Hypothalamus (tissue), 51 donors: ENCODE results near the gene METRN.
"Not testable (repeated sequence)": the region's sequence is repeated elsewhere in the genome, so short reads cannot be mapped to it uniquely, and the experiment has no call there.

Experiments
- DNase-seq, 51 donors: peaks; one replicate each; lab custom pipeline; 2025; lab: John Stamatoyannopoulos, UW

METRN gene

GRCh38 chr16:732332-732731 lies 17.4 kb downstream of the METRN start:
- no peak for DNase-seq

DNA sequence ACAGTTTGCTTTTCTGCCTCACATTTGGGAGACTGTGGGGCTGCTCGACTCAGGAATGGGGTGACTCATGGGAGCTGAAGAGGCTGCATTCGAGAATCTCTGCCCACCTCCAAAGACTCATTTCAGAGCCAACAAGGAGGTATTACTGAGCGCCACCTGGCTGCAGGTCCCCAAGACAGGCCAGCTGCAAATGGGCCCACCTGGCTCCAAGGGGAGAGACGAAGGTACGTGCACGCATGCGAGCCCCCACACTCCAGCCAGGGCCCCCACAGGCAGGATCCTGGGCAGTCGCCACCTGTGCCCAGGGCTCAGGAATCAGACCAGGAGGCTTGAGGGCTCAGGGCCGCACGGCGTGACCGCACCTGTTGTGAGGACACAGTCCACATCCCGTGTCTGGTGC lies 18.0 kb downstream of the METRN start:
- peak in 1 of 51 donors; percentile 25 for DNase-seq

DNA sequence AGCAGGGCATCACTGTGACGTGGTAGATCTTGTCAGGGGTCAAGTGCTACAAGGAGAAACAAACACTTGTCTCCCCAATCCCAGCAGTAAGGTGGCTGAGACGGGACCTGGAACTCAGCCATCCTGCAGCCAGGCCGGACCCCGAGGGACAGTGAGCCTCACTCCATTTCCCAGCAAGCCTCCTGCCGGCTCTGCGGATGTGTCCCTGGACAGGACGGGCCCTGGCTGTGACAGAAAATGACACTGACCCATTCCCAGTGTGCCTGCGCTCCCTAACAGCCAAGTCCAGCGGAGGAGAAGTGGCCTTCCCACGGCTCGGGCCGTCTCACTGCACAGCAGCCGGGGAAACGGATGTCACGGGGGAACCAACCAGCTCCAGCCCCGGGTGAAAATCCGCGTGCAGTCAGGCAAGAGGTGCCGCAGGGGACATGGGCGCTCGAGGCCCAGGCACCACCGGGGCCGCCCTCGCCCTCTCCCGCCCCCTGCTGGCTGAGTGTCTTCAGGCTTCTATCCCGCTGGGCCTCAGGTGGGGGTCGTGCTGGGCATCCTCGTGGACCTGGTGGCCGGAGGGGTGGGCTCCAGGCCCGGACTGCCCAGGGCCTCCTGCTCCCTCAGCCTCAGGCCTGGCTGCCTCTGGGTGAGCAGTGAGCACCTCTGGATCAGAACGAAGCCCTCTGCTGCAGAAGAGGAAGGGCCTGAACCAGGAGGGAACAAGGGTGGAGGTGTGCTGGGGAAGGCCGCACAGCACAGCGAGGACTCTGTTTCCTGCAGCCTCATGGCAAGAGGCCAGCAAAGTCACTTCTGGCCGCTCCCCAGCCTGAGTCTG lies 18.7 kb downstream of the METRN start:
- peak in 1 of 51 donors; percentile 33 for DNase-seq

DNA sequence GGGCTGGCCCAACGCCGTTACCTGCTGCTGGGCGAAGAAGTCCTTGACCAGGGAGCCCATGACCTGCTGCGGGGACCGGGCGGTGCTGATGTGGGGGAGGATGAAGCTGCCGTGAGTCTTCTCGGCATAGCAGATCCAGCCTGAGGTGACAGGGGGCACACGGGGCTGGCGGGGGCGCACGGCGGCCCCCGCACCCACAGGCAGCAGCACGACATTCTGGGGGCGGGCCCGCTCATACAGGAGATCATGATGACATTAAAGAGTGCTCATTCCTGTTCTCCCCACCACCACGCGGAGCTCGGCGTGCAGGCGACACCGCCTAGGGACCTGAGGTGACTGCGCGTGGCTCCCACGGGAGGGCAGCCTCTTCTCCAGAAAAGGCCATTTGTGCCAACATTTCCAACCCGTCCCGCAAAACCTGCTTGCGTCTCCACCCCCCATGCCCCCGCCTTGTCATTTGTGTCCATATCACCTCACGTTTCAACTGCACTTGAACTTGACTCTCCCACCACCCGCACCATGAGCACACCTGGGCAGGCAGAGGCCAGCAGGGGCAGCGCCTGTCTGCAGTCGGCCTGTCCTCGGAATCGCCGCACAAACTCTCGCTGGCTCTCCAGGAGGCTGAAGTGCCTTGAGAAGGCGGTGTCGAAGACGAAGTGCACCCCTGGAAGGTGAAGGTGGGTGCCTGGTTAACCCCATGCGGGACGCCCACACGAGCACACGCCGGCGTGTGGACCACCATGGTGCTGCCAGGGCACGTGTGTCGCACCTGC lies 19.5 kb downstream of the METRN start:
- DNase-seq = peak in 1 of 51 donors; percentile 19

DNA sequence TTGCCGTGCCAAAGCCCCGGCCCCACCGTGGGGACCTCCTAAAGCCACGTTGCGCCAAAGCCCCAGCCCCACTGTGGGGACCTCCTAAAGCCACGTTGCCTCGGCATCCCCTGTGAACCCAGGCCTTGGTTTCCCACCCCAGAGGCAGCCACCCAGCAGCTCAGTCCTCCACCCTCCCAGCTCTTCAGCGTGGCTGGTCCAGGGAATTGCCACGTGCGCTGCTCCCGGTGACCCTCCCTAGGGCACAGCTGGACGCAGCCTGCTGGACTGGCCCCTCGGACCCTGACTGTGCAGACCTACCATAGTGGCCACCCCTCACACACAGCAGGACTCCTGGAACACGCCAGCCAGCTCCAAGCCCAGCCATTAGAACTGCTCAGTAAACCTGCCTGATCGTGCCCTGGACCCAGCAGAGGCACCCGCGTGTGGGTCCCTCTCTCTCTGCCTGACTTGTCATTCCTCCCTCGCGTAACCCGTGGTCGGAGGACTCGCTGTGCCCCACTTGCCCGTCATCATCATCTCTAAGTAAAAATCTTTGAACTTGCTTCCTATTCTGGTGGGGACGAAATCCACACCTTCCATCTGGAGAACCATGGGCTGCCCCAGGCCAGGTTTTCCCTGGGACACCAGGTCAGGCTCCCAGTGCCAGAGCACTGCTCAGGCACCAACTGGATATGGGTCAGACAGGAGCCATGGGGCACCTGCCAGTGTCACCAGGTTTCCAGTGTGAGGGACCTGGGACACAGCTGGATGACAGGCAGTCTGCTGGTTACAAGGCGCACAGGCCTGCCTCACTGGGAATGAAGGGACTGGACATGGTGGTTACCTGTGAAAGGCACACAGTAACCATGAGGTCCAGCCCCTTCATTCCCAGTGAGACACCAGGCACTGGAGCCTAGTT lies 20.3 kb downstream of the METRN start:
- no peak for DNase-seq

- no peak for DNase-seq
Measured at GRCh38 chr16:735982-736453, 21.1 kb downstream of the METRN start.

- DNase-seq = no peak
Measured at GRCh38 chr16:736936-737481, 22.1 kb downstream of the METRN start.

DNA sequence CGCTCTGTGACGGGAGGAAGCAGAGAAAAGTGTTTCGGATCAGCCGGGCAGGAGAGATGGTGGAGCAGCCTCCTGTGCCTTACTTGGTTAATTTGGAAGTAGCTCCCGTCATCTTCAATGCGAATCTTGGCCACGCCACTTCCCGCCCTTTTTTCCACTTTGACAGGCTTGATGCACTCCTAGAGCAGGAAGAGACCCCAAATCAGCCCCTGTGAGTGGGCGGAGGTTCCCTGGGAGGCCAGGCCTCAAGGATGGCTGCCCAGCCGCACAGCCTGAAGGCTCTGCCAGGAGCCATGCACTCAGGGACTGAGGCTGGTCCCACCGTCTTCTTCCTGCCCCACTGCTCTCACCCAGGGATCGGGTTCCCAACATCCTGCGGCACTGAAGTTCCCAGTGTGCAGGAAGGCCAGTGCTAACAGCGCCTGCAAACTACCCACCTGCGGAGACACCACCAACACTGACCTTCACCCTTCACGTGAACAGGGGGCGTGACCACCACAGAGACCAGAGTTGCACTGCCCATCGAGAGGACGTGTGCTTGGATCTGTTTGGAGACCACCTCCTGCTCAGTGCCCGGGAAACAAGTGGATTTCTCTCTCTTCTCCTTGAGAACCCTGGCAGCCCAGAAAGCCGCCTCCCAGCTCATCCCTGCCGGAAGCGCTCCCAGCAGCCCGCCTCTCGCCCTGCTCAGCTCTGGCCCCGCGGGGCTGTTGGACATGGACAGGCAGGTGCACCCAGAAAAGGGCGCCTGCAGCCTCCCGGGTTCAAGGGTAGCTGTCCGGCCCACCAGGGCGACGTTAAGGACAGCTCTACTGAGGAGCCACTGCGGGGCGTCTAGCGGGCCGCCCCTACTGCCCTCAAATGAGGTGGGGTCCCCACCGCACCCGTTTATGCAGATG lies 24.9 kb downstream of the METRN start:
- DNase-seq = no peak

GRCh38 chr16:740459-740763 lies 25.5 kb downstream of the METRN start:
- DNase-seq = no peak

DNA sequence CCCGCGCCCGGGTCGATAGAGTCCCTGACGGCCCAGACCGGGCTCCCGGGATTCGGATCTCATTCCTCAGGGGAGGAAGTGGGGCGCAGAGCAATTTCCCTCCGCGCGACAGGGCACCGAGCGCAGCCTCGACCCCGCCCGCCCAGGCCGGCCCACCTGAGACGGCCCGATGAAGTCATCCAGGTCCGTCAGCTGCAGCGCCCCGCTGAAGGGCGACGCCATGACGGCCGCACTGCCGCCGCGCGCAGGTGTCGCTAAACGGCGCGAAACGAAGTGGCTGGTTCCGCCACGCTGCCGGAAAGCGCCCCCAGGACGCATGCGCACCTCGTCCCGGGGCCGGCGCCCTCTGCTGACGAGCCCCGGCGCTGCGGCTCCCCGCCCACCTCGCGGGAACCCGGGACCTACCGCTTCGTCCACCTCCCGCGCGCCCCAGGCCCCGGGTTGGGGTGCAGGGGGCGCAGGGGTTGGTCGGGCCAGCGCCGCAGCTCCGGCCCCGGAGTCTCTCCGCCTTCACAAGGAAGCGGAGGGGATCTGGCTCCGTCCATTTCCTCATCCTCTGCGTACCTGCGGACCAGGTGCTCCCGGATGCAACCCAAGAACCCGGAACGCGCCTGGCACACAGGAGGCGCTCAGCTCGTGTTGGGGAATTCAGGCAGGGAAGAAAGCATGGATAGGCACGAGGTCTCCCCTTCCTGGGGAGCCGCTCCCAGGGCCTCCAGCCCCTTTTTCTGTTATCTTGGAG lies 26.0 kb downstream of the METRN start, which contains the start of gene CIAO3:
Gene CIAO3 (minus strand): TSS at position 234 of the 742 bp plus-strand sequence. CDS start 12 bp downstream, at position 222.
- DNase-seq = peak; percentile 37 to 91 (median 77)

DNA sequence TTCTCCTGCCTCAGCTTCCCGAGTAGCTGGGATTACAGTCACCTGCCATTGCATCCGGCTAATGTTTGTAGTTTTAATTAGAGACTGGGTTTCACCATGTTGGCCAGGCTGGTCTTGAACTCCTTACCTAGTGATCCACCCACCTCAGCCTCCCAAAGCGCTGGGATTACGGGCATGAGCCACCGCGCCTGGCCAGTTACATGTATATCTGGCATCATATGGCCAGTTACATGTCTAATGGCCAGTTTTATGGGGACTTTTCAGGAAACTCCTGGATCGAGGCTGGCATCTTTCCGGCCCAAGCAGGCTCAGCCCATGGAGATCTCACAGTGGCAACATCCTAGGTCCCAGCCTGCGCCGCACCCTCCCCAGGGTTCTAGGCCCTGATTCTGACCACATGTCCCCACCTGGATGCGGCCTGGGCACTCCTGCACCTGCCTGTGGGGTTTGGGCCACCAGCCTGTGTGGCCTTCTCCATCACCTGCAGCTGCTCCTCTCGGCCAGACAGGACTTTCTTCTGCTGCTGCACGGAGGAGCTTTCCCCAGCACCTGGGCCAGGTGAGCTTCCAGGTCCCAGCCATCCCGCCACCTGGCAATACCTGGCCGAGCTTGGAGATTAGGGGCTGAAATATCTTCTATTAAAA lies 27.2 kb downstream of the METRN start:
- DNase-seq = no peak

DNA sequence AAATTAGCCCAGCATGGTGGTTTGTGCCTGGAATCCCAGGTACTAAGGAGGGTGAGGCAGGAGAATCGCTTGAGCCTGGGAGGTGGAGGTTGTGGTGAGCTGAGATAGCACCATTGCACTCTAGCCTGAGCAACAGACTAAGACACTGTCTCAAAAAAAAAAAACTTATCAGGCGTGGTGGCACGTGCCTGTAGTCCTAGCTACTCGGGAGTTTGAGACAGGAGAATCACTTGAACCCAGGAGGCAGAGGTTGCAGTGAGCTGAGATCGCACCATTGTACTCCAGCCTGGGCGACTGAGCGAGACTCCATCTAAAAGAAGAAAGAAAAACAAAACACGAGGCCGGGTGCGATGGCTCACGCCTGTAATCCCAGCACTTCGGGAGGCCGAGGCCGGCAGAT lies 28.0 kb downstream of the METRN start:
- not testable (repeated sequence) for DNase-seq

DNA sequence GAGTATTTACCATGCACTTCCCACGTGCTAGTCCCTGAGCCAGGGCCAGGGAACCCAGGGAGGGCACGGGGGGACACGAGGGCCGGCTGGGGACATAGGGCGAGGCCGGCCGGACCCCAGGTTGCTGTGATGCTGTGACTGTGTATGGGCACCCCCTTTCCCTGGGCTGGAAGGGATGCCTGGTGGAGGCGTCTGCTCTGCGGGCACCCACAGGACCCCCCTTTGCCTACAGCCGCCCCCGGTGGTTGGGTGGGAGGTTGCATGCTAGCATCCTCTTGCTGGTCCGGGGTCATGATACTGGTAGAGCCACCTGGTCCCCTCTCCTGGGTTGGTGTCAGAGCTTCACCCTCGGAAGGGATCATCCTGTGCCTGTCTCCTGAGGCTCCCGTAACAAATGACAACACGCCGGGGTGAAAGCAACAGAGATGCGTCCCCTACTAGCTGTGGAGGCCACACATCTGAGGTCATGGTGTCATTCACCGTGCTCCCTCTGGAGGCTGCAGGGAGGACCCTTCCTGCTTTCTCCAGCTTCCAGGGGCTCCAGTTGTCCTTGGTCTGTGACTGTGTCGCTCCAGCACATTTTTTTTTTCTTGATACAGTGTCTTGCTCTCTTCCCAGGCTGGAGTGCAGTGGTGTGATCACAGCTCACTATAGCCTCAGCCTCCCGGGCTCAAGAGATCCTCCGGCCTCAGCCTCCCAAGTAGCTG lies 29.0 kb downstream of the METRN start:
- DNase-seq = no peak

DNA sequence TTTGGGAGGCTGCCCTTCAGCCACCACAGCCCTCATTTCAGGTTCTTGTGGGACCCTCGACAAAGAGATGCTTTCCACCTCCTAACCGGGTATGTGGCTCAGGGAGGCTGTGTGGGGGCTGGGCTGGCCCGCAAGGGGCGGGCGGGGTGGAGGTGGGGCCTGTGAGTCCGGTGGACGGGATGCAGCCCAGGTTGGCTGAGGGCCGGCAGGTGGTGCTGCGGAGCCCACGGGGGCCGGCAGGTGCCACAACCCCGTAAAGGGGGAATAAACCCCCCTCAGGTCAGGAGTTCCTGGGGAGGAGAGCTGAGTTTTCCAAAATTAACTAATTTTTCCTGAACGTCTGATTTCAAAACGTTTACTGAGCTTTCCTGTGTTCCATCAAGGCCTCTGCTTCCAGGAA lies 30.8 kb downstream of the METRN start:
- DNase-seq = no peak

- DNase-seq = no peak
Measured at GRCh38 chr16:746637-747036, 31.7 kb downstream of the METRN start.

DNA sequence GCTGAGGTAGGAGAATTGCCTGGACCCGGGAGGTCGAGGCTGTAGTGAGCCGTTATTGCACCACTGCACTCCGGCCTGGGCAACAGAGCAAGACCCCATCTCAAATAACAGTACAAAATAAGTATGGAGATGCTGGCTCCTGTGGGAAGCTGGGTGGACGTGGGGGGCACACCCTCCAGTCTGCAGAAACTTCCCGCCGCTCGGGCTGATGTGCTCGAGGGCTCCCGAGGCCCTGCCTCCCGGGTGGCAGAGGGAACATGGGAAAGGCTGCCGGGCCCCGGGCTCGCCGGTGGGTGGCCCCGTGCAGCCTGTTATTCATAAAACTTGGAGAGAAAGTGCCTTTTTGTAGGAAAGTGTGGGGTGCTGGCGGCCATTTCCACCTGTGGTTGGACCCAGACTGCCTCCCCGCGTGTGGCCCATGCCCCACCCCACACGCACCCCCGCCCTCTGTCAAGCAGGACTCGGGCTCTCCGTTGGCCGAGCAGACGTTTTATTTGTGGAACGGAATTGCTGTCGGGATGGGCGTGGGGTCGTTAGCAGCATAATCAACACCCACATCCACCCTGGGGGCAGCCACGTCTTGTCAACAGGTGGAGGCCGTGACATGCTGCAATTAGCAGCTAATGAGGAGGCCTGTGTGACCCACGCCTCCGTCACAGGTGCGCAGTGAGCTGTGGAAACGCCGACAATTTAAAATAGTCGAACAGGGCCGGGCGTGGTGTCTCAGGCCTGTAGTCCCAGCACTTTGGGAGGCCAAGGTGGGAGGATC lies 33.2 kb downstream of the METRN start:
- no peak for DNase-seq

DNA sequence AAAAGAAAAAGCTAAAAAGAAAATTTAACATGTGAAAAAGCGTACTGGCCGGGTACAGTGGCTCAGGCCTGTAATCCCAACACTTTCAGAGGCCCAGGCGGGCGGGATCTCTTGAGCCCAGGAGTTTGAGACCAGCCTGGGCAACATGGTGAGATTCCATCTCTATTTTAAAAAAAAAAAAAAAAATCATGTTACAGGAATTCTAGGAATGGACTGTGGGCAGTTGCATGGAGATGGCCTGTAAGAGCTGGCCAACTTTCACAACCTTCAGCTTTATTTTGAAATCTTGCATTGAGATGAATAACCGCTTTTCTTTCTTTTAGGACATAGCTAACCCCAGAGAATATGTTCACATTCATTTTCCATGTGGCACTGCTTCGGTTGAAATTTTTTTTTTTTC lies 34.1 kb downstream of the METRN start:
- DNase-seq = no peak
